IPS DF 19.7 (cell line): ENCODE data around the gene CPTP.

Source experiments
- DNase-seq: peaks from one replicate; pipeline ENCODE4 v3.0.0-alpha.2; 2013; ENCODE audit warnings: low read depth, low spot score

The CPTP gene

GRCh38 chr1:1334835-1335234 is 10.2 kb downstream of the CPTP start:
- DNase-seq, result no peak

DNA sequence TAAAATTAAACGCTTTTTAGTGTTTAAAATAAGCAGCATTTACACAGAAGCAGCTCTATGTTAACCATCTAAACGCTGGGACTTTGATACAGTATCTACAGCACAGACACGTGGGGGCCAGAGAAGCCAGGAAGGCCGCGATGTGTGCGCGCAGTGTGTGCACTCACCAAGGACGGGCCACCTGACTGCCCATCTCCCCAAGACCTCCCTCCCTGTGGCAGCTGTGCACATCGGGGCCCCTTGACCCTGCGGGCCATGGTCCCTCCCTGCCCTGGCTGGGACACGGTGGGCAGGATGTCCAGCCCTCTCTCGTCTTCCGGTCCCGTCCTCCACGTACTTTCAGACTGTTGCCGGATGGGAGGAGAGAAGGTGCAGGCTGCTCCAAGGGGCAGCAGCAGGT is 10.7 kb downstream of the CPTP start:
- DNase-seq, result no peak

GRCh38 chr1:1335792-1336248 is 11.2 kb downstream of the CPTP start:
- no peak for DNase-seq

DNA sequence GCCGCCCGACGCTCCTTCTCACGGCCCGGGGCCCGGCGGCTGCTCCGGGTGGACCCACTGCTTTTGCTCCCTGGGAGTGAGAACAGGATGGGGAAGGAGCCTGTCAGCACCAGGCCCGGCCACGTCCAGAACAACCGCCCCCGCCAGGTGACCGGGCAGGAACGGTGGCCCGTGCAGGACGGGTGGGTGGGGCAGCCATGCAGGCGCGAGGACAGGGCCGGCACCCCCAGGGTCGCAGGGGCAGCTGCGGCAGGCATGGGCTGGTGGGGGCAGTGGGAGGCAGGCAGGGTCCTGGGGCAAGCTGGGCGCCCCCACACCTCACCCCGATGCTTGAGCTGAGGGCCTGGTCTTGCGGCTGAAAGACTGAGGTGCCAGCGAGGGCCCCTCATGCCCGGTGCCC is 11.8 kb downstream of the CPTP start:
- DNase-seq, result no peak

- DNase-seq, result no peak
Observed at GRCh38 chr1:1336931-1337792, 12.6 kb downstream of the CPTP start.

DNA sequence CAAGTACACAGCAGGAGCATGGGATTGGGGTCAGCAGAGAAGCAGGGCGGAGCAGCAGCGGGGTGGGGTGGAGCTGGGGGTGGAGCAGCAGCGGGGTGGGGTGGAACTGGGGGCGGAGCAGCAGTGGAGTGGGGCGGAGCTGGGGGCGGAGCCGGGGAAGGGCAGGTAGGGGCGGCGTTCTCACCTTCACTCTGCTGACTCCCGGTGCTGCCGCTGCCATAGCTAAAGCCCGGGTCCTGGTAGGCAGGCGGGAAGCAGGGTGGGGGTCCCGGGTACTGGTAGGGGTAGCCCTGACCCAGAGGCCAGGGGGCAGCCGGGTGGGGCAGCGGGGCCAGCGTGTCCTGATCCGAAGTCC is 13.2 kb downstream of the CPTP start:
- no peak for DNase-seq

GRCh38 chr1:1338278-1338677 is 13.7 kb downstream of the CPTP start:
- no peak for DNase-seq

DNA sequence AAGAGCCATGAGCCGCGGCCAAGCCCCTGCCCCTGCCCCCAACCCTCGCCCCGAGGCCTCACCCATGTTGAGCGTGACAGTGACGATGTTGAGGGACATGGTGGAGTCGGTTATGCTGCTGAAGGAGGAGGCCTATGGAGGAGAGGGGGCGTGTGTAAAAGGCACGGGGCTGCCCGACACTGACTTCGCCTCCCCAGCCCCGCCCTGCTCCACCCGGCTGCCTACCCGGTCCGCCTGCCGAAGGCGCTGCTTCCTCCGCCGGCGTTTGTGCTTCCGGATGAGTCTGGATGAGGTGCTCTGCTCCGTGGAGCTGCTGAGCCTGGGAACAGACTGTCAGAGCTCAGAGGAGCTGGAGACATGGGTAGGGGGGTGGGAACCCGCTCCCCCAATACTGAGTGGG is 15.6 kb downstream of the CPTP start:
- no peak for DNase-seq

GRCh38 chr1:1340791-1341548 is 16.4 kb downstream of the CPTP start:
- DNase-seq, result no peak

- DNase-seq, result no peak
Observed at GRCh38 chr1:1341549-1342021, 17.0 kb downstream of the CPTP start.

DNA sequence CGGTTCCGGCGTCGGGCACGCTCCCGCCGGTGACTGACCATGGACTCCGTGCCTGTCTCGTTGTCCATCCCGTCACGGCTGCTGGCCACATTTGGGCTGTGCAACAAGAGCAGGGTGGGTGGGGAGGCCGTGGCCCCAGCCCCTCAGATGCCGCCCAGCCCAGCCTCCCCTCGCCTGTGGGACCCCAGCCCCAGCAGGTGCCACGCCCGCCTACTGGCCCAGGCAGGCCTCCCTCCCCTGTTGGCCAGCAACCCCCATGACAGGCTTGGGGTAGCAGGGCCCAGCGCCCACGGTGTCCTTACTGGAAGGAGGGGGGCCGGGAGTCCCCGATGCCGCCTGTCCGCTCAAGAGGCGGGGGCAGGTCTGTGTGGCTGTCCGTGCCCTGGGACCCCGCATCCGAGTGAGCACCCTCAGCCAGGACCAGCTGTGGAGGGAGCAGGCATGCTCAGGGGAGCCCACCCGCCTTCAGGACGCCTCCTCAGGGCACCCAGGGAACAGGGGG is 17.5 kb downstream of the CPTP start:
- no peak for DNase-seq

- DNase-seq, result no peak
Observed at GRCh38 chr1:1342584-1343115, 18.0 kb downstream of the CPTP start.

GRCh38 chr1:1343811-1344421 is 19.3 kb downstream of the CPTP start:
- no peak for DNase-seq

DNA sequence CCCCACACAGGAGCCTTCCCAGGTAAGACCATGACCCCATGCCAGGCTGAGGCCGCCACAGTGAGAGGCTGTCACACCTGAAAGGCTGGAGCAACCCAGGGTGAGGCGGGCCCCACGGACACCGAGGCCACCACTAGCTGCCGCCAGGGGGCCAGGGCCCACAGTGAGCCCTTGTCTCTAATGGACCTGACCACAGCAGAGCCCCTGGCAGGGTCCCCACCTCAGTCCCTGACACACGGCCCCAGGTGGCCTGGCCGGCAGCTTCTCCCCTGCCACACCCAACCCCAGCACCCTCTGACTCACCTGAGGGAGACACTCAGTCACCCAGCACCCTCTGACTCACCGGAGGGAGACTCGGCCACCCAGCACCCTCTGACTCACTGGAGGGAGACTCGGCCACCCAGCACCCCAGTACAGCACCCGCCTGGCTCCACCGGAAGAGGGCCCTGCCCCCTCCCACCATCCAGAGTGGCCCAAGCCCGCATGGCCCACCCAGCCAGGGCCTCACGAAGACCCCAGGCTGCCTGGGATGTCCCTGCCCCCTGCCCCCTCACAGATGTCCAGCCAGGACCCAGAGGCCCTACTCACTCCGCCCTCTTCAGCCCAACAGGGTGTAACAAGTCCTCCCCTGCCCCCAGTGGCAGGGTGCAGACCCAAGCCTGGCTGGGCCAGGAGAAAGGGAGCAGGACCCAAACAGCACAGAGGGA is 20.2 kb downstream of the CPTP start:
- DNase-seq, result no peak

- DNase-seq, result no peak
Observed at GRCh38 chr1:1345384-1345783, 20.8 kb downstream of the CPTP start.

- no peak for DNase-seq
Observed at GRCh38 chr1:1345860-1346500, 21.4 kb downstream of the CPTP start.

DNA sequence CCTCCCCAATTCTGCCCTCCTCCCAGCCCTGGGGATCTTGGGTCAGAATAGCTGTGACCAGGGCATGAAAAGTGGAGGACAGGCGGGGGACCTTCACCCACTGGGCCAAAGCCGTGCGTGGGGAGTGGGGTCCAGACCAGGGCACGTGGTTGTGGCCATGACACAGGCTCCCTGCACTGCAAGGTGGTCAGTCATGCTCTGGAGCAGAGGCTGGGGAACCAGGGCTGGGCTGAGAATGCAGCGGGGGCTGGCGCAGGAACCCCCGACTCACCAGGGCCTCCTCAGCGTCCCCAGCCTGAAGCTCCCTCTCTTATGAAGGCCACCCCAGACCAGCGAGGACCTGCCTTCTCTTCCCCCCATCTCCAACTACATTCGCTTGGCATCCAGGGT is 21.9 kb downstream of the CPTP start:
- no peak for DNase-seq

- DNase-seq, result no peak
Observed at GRCh38 chr1:1347026-1347595, 22.5 kb downstream of the CPTP start.

DNA sequence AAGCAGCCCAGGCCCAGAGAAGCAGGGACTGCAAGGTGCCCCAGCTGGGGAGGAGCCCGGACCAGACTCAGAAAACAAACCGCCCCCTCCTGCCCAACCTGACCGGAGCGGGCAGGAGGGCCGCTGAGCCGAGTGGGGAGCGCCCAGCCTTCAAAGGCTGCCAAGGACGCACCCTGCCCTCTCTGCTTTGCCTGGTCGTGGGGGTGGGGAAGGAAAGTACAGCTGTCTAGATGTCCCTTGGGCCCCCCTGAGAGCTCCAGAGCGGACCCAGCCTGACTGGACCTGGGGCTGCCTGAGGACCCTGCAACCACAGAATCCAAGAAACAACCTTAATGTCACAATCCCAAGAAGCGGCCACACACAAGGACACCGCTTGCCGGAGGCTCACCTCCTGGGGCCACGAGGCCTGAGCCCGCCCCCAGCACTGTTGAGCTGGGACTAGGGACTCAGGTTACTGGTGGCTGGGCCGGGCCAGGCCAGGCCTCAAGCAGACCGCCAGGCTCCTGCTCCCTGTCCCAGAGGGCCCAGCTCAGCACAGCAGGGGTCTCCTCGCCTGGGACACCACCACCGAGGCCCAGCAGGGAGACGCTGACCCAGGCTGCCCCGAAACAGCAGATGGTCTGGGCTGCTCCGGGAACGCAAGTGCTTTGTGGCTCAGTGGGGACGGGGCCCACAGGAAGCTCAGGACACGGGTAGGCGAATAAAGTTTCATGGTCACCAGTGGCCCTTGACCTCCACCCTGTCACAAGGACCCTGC is 23.2 kb downstream of the CPTP start:
- no peak for DNase-seq
